ENCODE measurements around the gene KCNJ16.

DNA sequence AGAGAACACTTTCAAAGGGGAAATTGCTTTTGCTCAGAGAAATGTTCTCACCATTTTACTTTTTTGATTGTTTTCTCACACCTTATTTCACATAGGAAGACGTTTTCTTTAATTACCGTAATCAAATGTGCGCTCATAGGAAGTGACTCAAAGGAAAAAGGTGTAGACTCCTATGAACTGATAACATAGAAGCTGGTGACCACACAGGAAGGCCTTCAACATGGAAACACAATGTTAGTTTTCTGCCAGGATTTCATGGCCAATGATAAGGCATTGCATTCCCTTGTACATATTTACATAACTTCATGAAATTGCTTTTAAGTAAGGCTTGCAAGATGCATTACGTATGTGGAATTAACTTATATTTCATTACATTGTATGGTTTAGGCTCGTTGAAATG is 40.9 kb upstream of the KCNJ16 start:
- TF ChIP-seq POLR2A (IDR thresholded peaks at IDR 0.05; ENCODE audit: low read depth, low read length) (no peak), TAF1 (IDR thresholded peaks at IDR 0.05; ENCODE audit: low read depth, low read length) (no peak), PAX5 (IDR thresholded peaks at IDR 0.05; ENCODE audit: insufficient read depth, low read length, severe bottlenecking) (no peak), POLR2AphosphoS5 (IDR thresholded peaks at IDR 0.05; ENCODE audit: low read depth, low read length) (no peak), POU2F2 (IDR thresholded peaks at IDR 0.05; ENCODE audit: low read depth, low read length) (no peak)

All from GM12891 (cell line).